CD1c-positive myeloid dendritic cell (primary cell): ENCODE measurements around the gene KLHL26.
"Not testable (repeated sequence)": the region's sequence is repeated elsewhere in the genome, so short reads cannot be mapped to it uniquely, and the experiment has no call there.

ENCODE experiments used
- DNase-seq: peaks from one replicate; pipeline ENCODE4 v3.0.0-alpha.2; 2016; ENCODE audit errors: extremely low spot score

The KLHL26 gene

GRCh38 chr19:18662972-18663732, 26.3 kb downstream of the KLHL26 start:
- DNase-seq: no peak

DNA sequence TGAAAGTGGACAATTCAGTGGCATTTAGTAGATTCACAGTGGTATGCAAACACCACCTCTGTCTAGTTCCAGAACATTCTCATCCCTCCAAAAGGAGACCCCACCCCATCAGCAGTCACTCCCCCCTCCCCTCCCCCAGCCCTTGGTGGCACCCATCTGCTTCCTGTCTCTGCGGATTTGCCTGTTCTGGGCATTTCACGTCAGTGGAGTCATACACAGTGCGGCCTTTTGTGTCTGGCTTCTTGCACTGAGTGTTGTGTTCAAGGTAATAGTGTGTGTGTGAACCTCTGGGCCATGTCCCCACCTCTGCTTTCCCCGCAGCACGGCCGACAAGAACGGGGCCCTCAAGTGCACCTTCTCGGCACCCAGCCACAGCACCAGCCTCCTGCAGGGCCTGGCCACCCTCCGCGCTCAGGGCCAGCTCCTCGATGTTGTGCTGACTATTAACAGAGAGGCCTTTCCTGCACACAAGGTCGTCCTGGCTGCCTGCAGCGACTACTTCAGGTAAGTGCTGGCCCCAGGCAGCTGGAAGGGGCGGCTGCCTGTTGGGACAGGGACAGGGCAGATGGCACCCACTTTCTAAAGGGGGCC, 27.2 kb downstream of the KLHL26 start:
- DNase-seq: no peak

GRCh38 chr19:18665771-18666202, 29.0 kb downstream of the KLHL26 start:
- no peak for DNase-seq

DNA sequence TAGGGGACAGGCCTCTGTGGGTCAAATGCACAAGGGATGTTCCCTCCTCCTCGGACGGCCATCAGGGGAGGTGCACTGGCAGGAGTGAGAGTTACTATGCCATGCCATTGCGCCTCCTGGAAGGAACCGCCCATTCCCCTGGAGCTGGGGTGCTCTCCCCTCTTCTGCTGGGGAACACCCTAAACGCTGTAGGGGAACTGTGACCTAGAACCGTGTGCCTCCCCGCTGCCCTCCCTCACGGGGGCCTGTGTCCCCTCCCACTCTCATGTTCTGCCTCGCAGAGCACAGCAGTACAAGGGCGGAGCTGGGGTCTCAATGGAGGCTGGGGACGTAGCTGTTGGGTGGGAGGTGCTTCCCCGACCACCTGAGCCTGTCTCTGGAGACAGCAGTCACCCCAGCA, 29.5 kb downstream of the KLHL26 start:
- DNase-seq: no peak

GRCh38 chr19:18666784-18667183, 30.0 kb downstream of the KLHL26 start:
- DNase-seq: no peak

DNA sequence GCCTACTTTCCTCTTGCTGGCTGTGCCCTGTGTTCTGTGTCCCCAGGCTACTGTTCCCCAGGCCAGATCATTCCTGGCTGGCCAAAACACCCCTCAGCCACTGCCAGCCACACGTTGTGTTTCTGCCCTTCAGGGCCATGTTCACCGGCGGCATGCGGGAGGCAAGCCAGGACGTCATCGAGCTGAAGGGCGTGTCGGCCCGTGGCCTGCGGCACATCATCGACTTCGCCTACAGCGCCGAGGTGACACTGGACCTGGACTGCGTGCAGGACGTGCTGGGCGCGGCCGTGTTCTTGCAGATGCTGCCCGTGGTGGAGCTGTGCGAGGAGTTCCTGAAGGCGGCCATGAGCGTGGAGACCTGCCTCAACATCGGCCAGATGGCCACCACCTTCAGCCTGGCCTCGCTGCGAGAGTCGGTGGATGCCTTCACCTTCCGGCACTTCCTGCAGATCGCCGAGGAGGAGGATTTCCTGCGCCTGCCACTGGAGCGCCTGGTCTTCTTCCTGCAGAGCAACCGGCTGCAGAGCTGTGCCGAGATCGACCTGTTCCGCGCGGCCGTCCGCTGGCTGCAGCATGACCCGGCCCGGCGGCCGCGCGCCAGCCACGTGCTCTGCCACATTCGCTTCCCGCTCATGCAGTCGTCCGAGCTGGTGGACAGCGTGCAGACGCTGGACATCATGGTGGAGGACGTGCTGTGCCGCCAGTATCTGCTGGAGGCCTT, 30.9 kb downstream of the KLHL26 start:
- DNase-seq: no peak

- DNase-seq: no peak
Measured at GRCh38 chr19:18668252-18668631, 31.4 kb downstream of the KLHL26 start.

DNA sequence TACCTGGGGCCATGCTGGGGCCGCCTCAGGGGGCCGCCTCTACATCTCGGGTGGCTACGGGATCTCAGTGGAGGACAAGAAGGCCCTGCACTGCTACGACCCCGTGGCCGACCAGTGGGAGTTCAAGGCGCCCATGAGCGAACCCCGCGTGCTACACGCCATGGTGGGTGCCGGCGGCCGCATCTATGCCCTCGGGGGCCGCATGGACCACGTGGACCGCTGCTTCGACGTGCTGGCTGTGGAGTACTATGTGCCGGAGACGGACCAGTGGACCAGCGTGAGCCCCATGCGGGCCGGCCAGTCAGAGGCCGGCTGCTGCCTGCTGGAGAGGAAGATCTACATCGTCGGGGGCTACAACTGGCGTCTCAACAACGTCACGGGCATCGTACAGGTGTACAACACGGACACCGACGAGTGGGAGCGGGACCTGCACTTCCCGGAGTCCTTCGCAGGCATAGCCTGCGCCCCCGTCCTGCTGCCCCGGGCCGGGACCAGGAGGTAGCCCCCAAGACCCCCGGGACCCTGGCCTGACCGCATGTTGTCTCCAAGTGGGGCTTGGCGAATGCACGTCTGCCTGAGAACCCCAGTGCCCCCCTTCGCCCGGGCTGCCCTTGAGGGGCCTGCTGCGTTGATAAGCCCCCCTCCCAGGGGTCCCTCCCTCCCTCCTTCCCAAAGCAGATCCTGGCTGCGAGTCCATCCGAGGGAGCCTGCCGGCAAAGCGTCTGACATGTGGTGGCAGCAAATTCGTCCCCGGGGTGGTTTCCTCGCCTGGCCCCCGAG, 32.1 kb downstream of the KLHL26 start:
- no peak for DNase-seq

GRCh38 chr19:18669524-18669817, 32.6 kb downstream of the KLHL26 start:
- DNase-seq: no peak

DNA sequence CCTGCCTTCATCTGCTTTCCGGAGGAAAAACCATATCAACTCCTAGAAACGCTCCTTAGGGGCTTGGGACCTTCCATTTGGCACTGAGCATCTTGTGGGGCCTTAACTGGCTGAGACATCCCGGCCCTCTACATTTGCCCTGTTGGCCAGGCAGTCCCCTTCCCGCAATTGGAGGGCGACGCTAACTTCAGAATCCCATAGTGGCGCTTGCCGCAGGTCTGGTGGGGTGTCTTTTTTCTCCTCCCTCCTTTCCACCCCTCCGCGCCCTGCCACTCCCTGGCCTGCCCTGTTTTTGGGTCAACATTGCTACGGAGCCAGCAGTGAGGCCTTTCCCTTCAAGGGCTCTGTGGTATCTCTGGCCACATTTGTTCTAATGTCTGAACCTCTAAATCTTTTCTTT, 33.1 kb downstream of the KLHL26 start:
- DNase-seq: no peak

GRCh38 chr19:18670312-18670711, 33.5 kb downstream of the KLHL26 start:
- no peak for DNase-seq

DNA sequence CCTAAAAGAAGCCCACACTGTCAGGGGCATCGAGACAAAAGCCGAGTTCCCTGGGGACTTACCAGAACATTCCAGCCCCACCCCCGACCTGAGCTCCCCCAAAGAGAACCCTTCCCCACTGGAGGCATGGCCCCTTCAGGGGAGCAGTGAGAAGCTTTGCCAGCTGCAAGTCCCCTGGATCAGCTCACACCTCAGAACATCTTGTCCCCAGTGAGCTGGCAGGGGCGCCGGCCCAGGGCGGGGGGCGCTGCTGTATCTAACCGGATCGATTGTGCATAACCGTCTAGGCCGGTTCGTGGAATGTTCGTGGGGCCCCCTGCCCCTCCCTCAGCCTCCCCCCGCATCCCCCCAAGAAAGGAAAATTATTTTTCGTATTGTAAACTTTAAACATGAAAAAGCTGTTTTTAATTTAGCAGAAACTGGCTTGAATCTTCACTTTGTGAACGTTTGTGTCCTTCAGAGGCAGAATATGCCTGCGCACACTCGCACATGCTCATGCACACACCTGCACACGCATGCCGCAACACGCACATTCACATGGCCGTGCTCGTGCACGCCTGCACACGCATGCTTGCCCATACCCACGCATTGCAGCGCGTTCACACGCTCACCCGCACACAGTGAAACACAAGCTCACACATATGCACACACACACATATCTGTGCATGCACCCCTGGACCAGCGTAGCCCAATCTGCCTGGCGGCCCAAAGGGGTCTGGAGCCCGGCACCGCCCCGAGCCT, 34.6 kb downstream of the KLHL26 start:
- DNase-seq: no peak

- DNase-seq: no peak
Measured at GRCh38 chr19:18672044-18672451, 35.2 kb downstream of the KLHL26 start.

GRCh38 chr19:18672606-18673337, 35.9 kb downstream of the KLHL26 start:
- no peak for DNase-seq

DNA sequence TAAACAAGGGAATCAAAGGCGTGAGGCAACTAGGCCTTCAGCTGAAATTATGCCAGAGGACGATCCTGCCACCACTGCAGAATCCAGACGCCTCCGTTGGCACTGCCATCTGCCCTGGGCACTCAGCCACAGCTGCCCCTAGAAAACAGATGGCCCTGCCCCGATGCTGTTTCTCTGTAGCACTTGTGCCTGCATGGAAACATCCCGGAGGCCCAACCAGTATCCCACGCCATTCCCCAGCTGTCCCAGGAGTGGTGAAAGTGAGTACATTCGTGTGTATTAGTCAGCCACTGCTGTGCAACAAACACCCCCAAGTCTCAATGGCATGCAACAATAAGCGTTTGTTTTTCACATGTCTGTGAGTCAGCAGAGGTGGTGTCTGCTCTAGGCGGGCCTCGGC, 37.8 kb downstream of the KLHL26 start:
- no peak for DNase-seq

DNA sequence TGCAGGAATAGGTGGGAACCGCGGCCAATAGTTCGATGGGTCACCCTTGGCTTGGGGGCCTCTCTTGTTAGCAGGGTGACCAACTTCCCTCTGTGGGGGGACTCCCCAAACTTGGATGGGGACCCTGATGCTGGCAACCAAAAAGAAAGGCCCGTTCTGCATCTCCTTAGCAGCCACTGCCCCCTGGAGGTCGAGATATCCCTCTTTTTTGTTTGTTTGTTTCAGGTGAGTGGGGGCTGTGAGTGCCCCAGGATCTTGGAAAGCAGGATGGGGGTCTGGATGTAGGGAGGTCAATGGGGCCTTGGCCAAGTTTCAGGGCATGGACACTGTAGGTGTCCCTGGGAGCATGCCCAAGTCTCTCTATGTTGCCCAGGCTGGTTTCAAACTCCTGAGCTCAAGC, 39.0 kb downstream of the KLHL26 start:
- DNase-seq: no peak

GRCh38 chr19:18676692-18677091, 39.9 kb downstream of the KLHL26 start:
- no peak for DNase-seq

DNA sequence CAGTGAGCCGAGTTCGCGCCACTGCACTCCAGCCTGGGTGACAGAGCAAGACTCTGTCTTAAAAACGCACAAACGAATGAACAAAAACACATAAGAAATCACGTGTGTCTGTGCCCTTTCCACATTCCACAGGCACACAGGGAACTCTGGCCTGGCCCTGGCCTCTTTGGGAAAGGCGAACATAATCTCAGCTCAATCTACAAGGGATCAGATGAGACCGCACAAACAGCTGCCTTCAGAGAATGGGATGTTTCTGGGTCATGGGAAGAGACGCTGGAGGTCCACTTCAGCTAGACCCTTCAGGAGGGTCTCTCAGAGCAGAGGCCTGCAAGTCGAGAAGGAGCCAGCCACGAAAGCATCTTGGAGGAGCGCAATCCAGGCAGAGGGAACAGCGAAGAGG, 40.3 kb downstream of the KLHL26 start:
- no peak for DNase-seq

GRCh38 chr19:18680148-18680547, 43.3 kb downstream of the KLHL26 start:
- not testable (repeated sequence) for DNase-seq

- DNase-seq: no peak
Measured at GRCh38 chr19:18682807-18683108, 45.9 kb downstream of the KLHL26 start.
